NCI-H2227 (cell line): ENCODE measurements around the gene CELA3A.
A peak's percentile ranks its signal among the peaks of the same experiment; 100 is the strongest.

Experiments
- DNase-seq: peaks from one replicate; lab custom pipeline; 2025; ENCODE audit not compliant: unreplicated experiment; lab: John Stamatoyannopoulos, UW

CELA3A gene

DNA sequence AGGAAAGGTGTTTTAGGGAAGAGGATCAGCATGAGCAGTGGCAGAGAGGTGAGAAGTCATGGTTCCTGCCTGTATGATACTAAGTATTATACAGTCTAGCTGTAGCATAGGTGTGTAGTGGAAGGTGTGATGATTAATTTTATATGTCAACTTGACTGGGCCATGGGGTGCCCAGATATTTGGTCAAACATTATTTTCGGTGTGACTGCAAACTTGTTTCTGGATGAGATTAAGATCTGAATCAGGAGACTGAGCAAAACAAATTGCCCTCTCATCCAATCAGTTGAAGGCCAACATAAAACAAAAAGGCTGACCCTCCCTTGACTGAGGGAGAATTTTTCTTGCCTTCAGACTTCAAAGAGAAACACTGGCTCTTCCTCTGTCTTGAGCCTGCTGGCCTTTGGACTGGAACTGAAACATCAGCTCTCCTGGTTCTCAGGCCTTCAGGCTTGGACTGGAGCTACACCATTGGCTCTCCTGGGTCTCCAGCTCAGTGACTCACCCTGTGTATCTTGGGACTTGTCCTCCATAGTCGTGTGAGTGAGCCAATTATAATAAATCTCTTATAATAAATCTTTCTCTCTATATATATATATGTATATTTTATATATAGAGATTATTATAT, 44.3 kb downstream of the CELA3A start:
- DNase-seq = no peak

DNA sequence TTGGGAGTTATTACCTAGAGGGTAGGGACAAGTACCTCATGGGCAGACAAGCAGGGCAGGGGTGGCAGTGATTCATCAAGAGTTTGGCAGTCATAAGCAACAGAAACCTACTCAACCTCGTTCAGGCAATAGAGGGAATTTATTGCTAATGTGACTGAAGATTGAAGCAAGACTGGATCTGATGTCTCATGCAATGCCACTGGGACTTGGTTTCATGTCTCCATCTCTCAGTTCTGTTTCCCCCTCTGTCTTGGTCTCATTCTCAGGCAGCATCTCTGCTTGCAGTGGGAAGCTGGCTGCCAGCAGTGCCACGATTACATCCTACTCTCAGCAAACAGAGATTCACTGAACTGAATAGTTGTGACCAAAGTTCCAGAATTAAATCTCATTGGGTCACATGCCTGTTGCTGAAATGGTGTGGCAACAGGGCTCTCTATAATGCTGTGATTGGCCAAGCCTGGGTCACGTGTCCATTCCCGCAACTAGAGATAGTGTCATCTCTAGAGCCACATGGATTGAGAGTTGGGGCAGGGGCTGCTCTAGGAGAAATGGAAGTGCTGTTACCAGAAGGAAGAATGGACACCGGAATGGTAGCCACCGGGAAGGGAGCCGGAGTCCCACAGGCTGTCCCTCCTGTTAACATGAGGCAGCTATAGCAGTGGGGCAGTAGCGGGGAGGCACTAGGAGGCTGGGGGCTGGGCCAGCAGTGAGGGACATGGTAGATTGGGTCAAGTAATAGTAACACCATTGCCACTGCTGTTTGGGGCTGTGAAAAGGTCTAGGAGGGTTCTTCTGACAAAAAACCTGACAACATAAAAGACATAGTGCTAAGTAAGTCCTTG, 47.1 kb downstream of the CELA3A start:
- no peak for DNase-seq

DNA sequence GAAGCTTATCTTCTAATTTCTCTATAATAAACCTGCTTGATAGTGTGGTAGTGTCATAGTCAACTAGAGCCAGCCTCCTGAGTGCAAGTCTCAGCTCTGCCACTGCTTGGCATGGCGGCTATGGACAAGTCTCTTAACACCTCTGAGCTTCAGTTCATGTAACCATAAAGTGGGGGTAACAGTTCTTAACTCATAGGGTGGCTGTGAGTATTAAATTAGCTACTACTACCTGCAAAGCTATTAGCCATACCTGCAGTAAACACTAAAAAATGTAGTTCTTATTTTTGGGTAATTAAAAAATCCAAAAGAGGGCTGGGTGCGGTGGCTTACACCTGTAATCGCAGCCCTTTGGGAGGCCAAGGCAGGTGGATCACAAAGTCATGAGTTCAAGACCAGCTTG, 48.9 kb downstream of the CELA3A start:
- DNase-seq = no peak

DNA sequence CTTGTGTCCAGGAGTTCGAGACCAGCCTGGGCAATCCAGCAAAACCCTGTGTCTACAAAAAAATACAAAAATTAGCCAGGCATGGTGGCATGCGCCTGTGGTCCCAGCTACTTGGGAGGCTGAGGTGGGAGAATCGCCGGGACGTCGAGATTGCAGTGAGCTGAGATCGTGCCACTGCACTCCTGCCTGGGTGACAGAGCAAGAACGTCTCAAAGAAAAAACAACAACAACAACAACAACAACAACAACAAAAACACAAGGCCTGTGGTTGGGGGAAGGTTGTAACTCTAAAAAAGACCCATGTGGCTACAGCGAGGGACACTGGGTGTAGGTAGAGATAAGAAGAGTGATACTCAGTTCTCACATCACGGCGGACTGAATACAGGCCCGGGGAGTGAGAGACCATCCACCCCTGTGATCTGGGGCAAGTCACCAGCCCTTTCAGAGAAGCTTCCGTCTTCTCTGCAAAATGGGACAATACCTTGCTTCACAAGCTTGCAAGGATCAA, 50.2 kb downstream of the CELA3A start:
- no peak for DNase-seq

DNA sequence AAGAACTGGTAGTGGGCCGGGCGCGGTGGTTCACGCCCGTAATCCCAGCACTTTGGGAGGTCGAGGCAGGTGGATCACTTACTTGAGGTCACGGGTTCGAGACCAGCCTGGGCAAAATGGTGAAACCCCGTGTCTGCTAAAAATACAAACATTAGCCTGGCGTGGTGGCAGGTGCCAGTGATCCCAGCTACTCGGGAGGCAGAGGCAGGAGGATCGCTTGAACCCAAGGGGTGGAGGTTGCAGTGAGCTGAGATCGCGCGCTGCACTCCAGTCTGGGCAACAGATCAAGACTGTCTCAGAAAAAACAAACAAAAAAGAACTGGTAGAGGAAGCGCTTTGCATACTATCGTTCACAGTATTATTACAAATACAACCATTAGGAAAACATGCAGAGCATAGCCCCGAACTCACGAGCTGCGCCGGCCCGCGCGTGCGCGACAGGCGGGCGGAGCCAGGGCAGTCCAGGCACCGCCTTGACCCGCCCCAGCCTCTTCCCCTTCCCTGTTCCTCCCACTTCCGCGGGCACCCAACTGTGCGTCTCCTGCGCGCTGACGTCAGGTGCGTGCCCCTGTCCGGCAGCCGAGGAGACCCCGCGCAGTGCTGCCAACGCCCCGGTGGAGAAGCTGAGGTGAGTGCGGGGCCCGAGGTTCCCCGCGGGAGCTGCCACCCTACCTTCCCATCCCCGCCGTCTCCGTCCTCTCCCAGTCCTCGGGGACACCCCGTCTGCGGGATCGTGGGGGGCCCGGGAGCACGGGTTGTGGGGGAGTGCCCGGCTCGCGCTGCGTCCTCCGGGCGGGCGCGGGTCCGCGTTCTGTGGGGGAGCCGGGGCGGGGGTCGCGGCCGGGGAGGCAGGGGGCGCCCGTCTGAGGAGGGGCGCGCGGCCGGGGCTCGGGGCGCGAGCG, 50.9 kb downstream of the CELA3A start, which contains the start of gene CDC42:
Gene CDC42, plus strand, starts transcription at position 595 of the 902 bp plus-strand sequence. CDS start 25,770 bp downstream, outside the sequence.
- DNase-seq = peak; percentile 98

DNA sequence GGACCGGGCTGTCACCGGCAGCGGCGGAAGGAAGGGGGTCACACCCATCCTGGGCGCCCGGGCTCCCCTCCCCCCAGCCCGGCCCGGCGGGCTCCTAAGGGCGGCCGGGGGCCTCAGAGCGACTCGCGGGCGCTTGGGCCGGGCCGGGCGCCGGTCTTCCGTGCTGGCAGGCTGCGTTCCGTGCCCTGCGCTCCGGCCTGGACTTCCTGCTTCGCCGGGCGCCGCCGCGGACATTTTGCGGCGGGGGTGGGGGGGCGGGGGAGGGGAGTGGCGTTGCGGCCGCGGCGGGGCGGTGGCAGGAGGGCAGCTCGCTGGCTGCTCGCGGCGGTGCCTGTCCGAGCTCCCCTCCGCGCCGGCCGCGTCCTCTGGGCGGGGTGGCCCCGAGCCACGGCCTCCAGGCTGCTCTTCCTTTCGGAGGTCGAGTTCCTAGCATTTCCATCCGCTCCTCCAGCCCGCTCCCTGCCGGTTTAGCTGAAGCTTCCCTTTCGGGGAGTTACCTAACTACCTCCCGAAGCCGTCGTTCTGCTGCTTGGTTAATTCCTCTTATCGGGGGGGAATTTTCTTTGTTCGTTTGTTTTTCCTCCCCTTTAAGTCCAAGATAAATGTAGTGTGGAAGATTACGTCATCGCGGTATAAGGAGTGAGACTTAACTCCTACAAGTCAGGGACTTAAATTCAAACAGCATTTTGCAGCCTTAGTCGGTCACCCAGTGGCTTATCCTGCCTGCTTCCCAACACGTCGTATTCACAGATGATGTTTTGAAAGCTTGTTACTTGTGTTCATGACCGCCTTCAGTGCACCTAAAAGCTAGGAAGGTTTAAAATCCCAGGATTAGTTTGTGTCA, 51.8 kb downstream of the CELA3A start:
- peak; percentile 87 for DNase-seq

DNA sequence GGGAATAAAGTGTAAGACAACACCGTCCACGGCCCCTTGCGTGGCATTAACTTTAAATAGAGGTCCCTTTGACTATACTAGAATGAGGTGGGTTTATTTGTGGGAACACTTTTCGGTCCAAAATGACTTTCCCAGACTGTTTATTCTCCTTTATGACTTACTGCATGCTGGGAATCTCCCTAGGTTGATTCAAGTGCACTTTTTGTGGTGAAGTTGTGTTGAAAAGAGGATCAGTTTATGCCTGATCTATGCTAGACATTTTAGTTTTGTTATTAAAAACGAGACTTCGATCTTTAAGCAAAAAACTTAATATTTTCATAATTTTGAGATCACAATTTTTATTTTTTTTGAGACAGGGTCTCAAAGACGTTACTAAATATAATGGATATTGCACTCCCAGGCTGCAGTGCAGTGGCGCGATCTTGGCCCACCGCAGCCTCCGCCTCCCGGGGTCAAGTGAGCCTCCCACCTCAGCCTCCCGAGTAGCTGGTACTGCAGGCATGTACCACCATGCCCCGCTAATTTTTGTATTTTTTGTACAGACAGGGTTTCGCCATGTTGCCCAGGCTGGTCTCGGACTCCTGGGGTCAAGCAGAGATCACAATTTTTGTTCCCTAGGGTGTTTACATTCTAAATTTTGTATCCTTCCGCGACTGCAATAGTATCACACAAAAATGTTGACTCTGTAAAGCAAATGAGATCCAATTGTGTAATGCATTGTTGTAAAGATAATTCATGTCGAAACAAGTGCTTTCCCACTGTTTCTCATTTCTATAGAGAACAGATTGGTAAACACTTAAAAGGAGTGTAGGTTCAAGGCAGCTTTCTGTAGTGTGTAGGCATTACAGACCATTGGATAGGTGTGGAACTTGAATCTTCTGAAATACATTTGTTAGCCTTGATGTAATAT, 52.7 kb downstream of the CELA3A start:
- DNase-seq = peak; percentile 31

DNA sequence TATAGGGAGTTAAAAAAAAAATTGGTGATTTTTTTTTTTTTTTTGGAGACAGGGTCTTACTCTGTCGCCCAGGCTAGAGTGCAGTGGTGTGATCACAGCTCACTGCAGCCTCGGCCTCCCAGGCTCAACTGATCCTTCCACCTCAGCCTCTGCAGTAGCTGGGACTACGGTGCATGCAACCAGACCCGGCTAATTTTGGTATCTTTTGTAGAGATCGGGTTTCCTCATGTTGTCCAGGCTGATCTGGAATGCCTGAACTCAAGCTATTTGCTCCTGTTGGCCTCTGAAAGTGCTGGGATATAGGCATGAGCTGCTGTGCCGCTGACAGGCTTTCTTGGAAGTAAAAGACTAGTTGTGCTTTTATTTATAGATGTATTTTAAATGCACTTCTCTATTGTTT, 54.0 kb downstream of the CELA3A start:
- no peak for DNase-seq

DNA sequence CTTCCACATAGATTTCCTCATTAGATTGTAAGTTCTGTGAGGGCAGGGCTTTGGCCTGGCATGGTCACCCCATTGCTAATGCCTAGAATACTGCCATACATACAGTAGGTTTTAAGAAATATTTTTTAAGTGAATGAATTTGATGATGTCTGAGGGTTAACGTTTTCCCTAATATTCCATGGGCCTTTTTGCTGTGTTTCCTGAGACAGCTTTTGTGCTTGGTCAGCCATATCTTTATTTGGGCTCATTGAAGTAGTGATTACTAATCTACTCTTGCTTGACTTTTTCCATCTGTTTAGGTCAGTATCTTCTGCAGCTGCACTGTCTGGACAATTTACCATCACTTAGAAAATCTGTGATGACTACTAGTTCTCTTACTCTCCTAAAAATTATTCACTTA, 54.6 kb downstream of the CELA3A start:
- DNase-seq = no peak

DNA sequence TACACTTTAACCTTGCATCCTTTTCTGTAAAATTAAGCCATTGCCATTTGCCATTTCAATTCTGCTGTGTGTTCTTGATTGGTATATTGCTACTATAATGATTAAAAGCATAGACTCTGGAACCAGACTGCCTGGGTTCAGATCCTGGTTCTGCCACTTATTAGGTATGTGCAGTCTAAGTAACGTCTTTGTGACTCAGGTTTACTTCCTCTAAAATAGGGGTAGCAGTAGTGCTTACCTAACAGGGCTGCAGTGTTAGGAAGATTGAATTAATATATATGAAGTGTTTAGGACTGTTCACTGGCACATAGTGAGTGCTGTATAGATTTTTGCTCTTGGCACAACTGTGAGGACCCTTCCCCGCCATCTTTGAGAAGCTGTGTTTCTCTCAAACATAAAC, 55.5 kb downstream of the CELA3A start:
- DNase-seq = no peak

DNA sequence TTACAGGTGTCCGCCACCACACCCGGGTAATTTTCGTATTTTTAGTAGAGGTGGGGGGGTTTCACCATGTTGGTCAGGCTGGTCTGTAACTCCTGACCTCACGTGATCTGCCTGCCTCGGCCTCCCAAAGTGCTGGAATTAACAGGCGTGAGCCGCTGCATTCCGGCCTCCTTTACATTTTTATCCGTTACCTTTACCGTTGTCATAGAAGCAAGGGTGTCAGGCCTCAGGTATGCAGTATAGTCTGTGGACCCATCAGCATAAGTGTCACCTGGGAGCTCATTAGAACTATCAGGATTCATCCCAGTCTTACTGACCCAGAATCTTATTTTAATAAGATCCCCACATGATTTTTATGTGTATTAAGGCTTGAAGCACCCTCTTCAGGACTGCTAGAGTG, 56.4 kb downstream of the CELA3A start:
- DNase-seq = no peak
